Measurements from ENCODE around the gene AVPI1. TPM values are rescaled to one million over a fixed set of nuclear protein-coding genes. Genes with fewer than 3 reads are reported as not detected.

AVPI1 gene
- total RNA-seq, 4 donors from 2014 or later = 29.9 to 65.5 (median 36.3) TPM

- Histone ChIP-seq H3K4me3 (peak within 1 kb of the TSS; percentile 74 to 95 (median 91)), H3K36me3 (peaks cover 0 to 20% (median 8%) of the 10 kb centered on the region in 4 donors), H3K4me1 (peaks cover 51 to 82% (median 80%) of the 10 kb centered on the region in 4 donors), H3K27me3 (no peaks in the 10 kb centered on the region), H3K27ac (replicated peaks in 1 of 4) (peak within 1 kb of the TSS; percentile 99 to 100 (median 100)), H3K9me3 (no peaks in the 10 kb centered on the region)
- intact Hi-C loops (cut with DNase I) = no loop called here
- TF ChIP-seq EP300 (IDR thresholded peaks at IDR 0.05) (no peak), POLR2AphosphoS5 (IDR thresholded peaks at IDR 0.05) (peak; percentile 50 to 88), POLR2A (IDR thresholded peaks at IDR 0.05; ENCODE audit: low read depth) (peak; percentile 11)
- TF ChIP-seq, protein P1, sequence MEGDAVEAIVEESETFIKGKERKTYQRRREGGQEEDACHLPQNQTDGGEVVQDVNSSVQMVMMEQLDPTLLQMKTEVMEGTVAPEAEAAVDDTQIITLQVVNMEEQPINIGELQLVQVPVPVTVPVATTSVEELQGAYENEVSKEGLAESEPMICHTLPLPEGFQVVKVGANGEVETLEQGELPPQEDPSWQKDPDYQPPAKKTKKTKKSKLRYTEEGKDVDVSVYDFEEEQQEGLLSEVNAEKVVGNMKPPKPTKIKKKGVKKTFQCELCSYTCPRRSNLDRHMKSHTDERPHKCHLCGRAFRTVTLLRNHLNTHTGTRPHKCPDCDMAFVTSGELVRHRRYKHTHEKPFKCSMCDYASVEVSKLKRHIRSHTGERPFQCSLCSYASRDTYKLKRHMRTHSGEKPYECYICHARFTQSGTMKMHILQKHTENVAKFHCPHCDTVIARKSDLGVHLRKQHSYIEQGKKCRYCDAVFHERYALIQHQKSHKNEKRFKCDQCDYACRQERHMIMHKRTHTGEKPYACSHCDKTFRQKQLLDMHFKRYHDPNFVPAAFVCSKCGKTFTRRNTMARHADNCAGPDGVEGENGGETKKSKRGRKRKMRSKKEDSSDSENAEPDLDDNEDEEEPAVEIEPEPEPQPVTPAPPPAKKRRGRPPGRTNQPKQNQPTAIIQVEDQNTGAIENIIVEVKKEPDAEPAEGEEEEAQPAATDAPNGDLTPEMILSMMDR (IDR thresholded peaks at IDR 0.05) = no peak
- WGBS = 2% methylated on average over 37 of the region's 37 CpGs
- DNase-seq (ENCODE audit: extremely low spot score) = peak; percentile 94
Observed at GRCh38 chr10:97713339-97713825, 26.3 kb upstream of the AVPI1 start, which contains the start of gene MARVELD1. Gene MARVELD1 (plus strand): TSS chr10:97713730. CDS start chr10:97713877, 147 bp downstream.

DNA sequence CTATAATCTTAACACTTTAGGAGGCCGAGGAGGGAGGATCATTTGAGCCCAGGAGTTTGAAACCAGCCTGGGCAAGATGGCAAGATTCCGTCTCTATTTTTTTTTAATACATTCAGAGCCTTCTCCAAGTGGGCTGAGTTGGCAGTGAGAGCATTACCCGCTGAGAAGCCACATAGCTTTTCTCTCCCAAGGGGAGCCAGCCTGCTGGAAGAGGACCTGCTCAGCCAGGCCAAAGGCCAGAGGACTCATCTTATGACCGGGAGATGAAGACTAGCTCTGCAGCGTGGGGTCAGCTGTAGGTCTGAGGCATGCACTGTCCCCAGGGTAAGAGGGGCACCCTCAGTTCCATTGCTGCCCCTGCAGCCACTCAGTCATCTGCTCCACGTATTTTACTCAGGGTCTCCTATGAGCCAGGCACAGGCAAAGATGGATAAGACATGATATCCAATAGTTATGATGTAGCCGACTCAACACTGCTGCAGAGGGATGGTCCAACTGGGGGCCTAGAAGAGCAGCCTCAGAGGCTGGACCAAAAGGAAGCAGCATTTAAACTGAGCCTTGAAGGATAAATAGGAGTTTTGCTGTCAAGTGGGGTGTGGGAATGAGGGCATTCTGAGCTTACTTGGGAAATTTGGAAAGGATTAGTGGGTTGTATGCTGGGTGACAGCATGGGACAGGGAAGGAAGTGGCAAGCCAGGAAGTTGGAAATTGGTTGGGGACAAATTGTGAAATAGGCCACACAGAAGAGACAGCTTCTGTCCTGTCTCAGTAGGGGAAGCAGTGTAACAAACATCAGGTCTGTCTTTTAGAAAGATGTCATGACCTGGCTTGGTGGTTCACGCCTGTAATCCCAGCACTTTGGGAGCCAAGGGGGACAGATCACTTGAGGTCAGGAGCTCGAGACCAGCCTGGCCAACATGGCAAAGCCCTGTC is 24.9 kb upstream of the AVPI1 start:
- DNase-seq (ENCODE audit: extremely low spot score) = peak; percentile 90
- Histone ChIP-seq H3K36me3 (peaks cover 0 to 9% (median 0%) of the 10 kb centered on the region in 4 donors), H3K9me3 (no peaks in the 10 kb centered on the region), H3K27ac (replicated peaks in 1 of 4) (peak overlapping the region; percentile 99 to 100 (median 100)), H3K27me3 (no peaks in the 10 kb centered on the region), H3K4me1 (peaks cover 47 to 82% (median 79%) of the 10 kb centered on the region in 4 donors), H3K4me3 (no peak overlapping the region)
- TF ChIP-seq, protein P1 (IDR thresholded peaks at IDR 0.05) = no peak
- TF ChIP-seq POLR2AphosphoS5 (IDR thresholded peaks at IDR 0.05) (no peak), EP300 (IDR thresholded peaks at IDR 0.05) (no peak), POLR2A (IDR thresholded peaks at IDR 0.05; ENCODE audit: low read depth) (no peak)
- 77% methylated on average over 6 of the region's 9 CpGs for WGBS
- intact Hi-C loops (cut with DNase I) = loop anchor here (2.0 kb wide), 1 partner anchor 19 kb away; no protein-coding TSS in a partner anchor

GRCh38 chr10:97708976-97709946 is 22.2 kb upstream of the AVPI1 start:
- intact Hi-C loops (cut with DNase I) = no loop called here
- Histone ChIP-seq H3K9me3 (no peaks in the 10 kb centered on the region), H3K4me3 (no peak overlapping the region), H3K36me3 (no peaks in the 10 kb centered on the region), H3K4me1 (peaks cover 27 to 59% (median 57%) of the 10 kb centered on the region in 4 donors), H3K27ac (replicated peaks in 1 of 4) (peak overlapping the region; percentile 67 to 99 (median 85)), H3K27me3 (no peaks in the 10 kb centered on the region)
- DNase-seq (ENCODE audit: extremely low spot score) = peak; percentile 96
- no peak for TF ChIP-seq EP300 (IDR thresholded peaks at IDR 0.05)
- no peak for TF ChIP-seq POLR2A (IDR thresholded peaks at IDR 0.05; ENCODE audit: low read depth)
- peak; percentile 64 to 66 for TF ChIP-seq POLR2AphosphoS5 (IDR thresholded peaks at IDR 0.05)
- TF ChIP-seq, protein P1 (IDR thresholded peaks at IDR 0.05) = peak; percentile 66 to 76 (median 69)
- 40% methylated on average over 18 of the region's 18 CpGs for WGBS

GRCh38 chr10:97708167-97708566 is 21.1 kb upstream of the AVPI1 start:
- TF ChIP-seq POLR2AphosphoS5 (IDR thresholded peaks at IDR 0.05) = peak; percentile 54 to 73
- TF ChIP-seq, protein P1 (IDR thresholded peaks at IDR 0.05) = no peak
- TF ChIP-seq POLR2A (IDR thresholded peaks at IDR 0.05; ENCODE audit: low read depth) = no peak
- intact Hi-C loops (cut with DNase I) = no loop called here
- Histone ChIP-seq H3K4me1 (peaks cover 24 to 56% (median 54%) of the 10 kb centered on the region in 4 donors), H3K27ac (replicated peaks in 1 of 4) (peak overlapping the region; percentile 67 to 99 (median 85)), H3K9me3 (no peaks in the 10 kb centered on the region), H3K27me3 (no peaks in the 10 kb centered on the region), H3K36me3 (no peaks in the 10 kb centered on the region), H3K4me3 (no peak overlapping the region)
- DNase-seq (ENCODE audit: extremely low spot score) = no peak
- 66% methylated on average over 2 of the region's 2 CpGs for WGBS

All from esophagus muscularis mucosa (tissue), 4 donors.